ENCODE measurements around the gene BCL7C. TPM values are rescaled to one million over a fixed set of nuclear protein-coding genes. Genes with fewer than 3 reads are reported as not detected.
"Not testable (repeated sequence)": the region's sequence is repeated elsewhere in the genome, so short reads cannot be mapped to it uniquely, and the experiment has no call there.

The BCL7C gene
- total RNA-seq, 1 donor from 2014 or later: 22.7 TPM

- intact Hi-C loops (cut with micrococcal nuclease): loop anchor here (1.0 to 5.0 kb wide), 5 partner anchors 26 to 218 kb away; partner anchors contain the start of genes FBRS and SRCAP
Observed at GRCh38 chr16:30874821-30875717, 18.8 kb downstream of the BCL7C start.

GRCh38 chr16:30874244-30874820 is 19.5 kb downstream of the BCL7C start:
- intact Hi-C loops (cut with micrococcal nuclease): loop anchor here (2.0 kb wide), 2 partner anchors 30 to 176 kb away; partner anchors contain the start of gene SRCAP

- intact Hi-C loops (cut with micrococcal nuclease): no loop called here
Observed at GRCh38 chr16:30870904-30871303, 23.0 kb downstream of the BCL7C start.

- intact Hi-C loops (cut with micrococcal nuclease): no loop called here
Observed at GRCh38 chr16:30867747-30868146, 26.1 kb downstream of the BCL7C start.

- intact Hi-C loops (cut with micrococcal nuclease): no loop called here
Observed at GRCh38 chr16:30866031-30866430, 27.8 kb downstream of the BCL7C start.

GRCh38 chr16:30863178-30863577 is 30.7 kb downstream of the BCL7C start:
- intact Hi-C loops (cut with micrococcal nuclease): not testable (repeated sequence)

- intact Hi-C loops (cut with micrococcal nuclease): not testable (repeated sequence)
Observed at GRCh38 chr16:30860729-30861128, 33.1 kb downstream of the BCL7C start.

- intact Hi-C loops (cut with micrococcal nuclease): no loop called here
Observed at GRCh38 chr16:30858829-30859423, 35.0 kb downstream of the BCL7C start.

GRCh38 chr16:30858111-30858495 is 35.8 kb downstream of the BCL7C start:
- intact Hi-C loops (cut with micrococcal nuclease): no loop called here

GRCh38 chr16:30853758-30854157 is 40.1 kb downstream of the BCL7C start:
- intact Hi-C loops (cut with micrococcal nuclease): no loop called here

GRCh38 chr16:30850246-30850645 is 43.6 kb downstream of the BCL7C start:
- intact Hi-C loops (cut with micrococcal nuclease): no loop called here

- intact Hi-C loops (cut with micrococcal nuclease): no loop called here
Observed at GRCh38 chr16:30846649-30847402, 47.1 kb downstream of the BCL7C start.

GRCh38 chr16:30844671-30845449 is 49.0 kb downstream of the BCL7C start:
- intact Hi-C loops (cut with micrococcal nuclease): loop anchor here (1.0 to 2.0 kb wide), 3 partner anchors 30 to 98 kb away; no protein-coding TSS in a partner anchor

GRCh38 chr16:30844346-30844670 is 49.6 kb downstream of the BCL7C start:
- intact Hi-C loops (cut with micrococcal nuclease): loop anchor here (1.0 to 2.0 kb wide), 3 partner anchors 30 to 98 kb away; no protein-coding TSS in a partner anchor

- intact Hi-C loops (cut with micrococcal nuclease): no loop called here
Observed at GRCh38 chr16:30843501-30843900, 50.4 kb downstream of the BCL7C start.

- intact Hi-C loops (cut with micrococcal nuclease): no loop called here
Observed at GRCh38 chr16:30842971-30843370, 50.9 kb downstream of the BCL7C start.

- intact Hi-C loops (cut with micrococcal nuclease): no loop called here
Observed at GRCh38 chr16:30841332-30841731, 52.5 kb downstream of the BCL7C start.

GRCh38 chr16:30840611-30841010 is 53.3 kb downstream of the BCL7C start:
- intact Hi-C loops (cut with micrococcal nuclease): no loop called here

GRCh38 chr16:30839523-30840227 is 54.2 kb downstream of the BCL7C start:
- intact Hi-C loops (cut with micrococcal nuclease): no loop called here

- intact Hi-C loops (cut with micrococcal nuclease): no loop called here
Observed at GRCh38 chr16:30838876-30839471, 54.9 kb downstream of the BCL7C start.

Data from T-helper 2 cell treated with Interferon-gamma antibody and Interleukin-4, amounts not matched to agents 100 ng/mL and 5 ng/mL, for 36 hours (primary cell).